GM12864 (cell line): ENCODE measurements around the gene UGP2.

Experiments
- DNase-seq: peaks from one replicate; pipeline ENCODE4 v3.0.0-alpha.2; 2011; ENCODE audit warnings: low read depth
- H3K4me3 ChIP-seq: 2 replicates; pipeline ENCODE4 v1.5.1; 2011; ENCODE audit warnings: mild to moderate bottlenecking, low read depth, low read length, control low read depth
- CTCF ChIP-seq: IDR thresholded peaks from 2 replicates; pipeline ENCODE4 v1.5.1; 2011; ENCODE audit warnings: low read depth, mild to moderate bottlenecking, moderate library complexity, low read length, control low read depth, inconsistent platforms; ENCODE audit errors: missing control alignments

UGP2 gene

GRCh38 chr2:63874204-63875130 is 32.8 kb downstream of the UGP2 start:
- no peak for DNase-seq
- no peak overlapping the region for H3K4me3 ChIP-seq
- no peak for TF ChIP-seq CTCF

- TF ChIP-seq CTCF = no peak
- no peak overlapping the region for H3K4me3 ChIP-seq
- DNase-seq = no peak
These were observed 33.4 kb downstream of the UGP2 start for GRCh38 chr2:63875131-63875527.

GRCh38 chr2:63875559-63876245 is 34.0 kb downstream of the UGP2 start:
- no peak for DNase-seq
- no peak for TF ChIP-seq CTCF
- H3K4me3 ChIP-seq = no peak overlapping the region

- no peak overlapping the region for H3K4me3 ChIP-seq
- DNase-seq = no peak
- TF ChIP-seq CTCF = no peak
These were observed 34.6 kb downstream of the UGP2 start for GRCh38 chr2:63876311-63876710.

- no peak overlapping the region for H3K4me3 ChIP-seq
- no peak for DNase-seq
- no peak for TF ChIP-seq CTCF
These were observed 36.8 kb downstream of the UGP2 start for GRCh38 chr2:63878486-63878885.

- H3K4me3 ChIP-seq = no peak overlapping the region
- TF ChIP-seq CTCF = no peak
- no peak for DNase-seq
These were observed 38.3 kb downstream of the UGP2 start for GRCh38 chr2:63879876-63880433.
